Spleen (tissue), 11 donors: ENCODE data around the gene FGF14. TPM values are rescaled to one million over a fixed set of nuclear protein-coding genes. Genes with fewer than 3 reads are reported as not detected.
A peak's percentile ranks its signal among the peaks of the same experiment; 100 is the strongest.

Source experiments
- DNase-seq: peaks from one replicate; pipeline ENCODE4 v3.0.0-alpha.2; 2020
- H3K27ac ChIP-seq, 8 donors: fragments of 200-600 bp; sonication (generic) in 7 of 8; 1 replicate in 4 of 8; 2 replicates in 4 of 8; pipeline versions ENCODE4 v1.5.0 to v1.8.0; 2016 to 2021; ENCODE audit warnings: inconsistent platforms in 4 of 8, mild to moderate bottlenecking in 4 of 8, moderate library complexity in 1 of 8
- H3K27me3 ChIP-seq, 7 donors: fragments of 200-600 bp; sonication (generic) in 6 of 7; replicated peaks in 1 of 7; 1 replicate in 4 of 7; 2 replicates in 3 of 7; pipeline versions ENCODE4 v1.5.0 to v1.8.0; 2016 to 2021; ENCODE audit warnings: inconsistent platforms in 3 of 7, mild to moderate bottlenecking in 1 of 7
- H3K36me3 ChIP-seq, 6 donors: fragments of 200-600 bp; sonication (generic) in 5 of 6; 1 replicate in 4 of 6; 2 replicates in 2 of 6; pipeline versions ENCODE4 v1.5.0 to v1.8.0; 2016 to 2021; ENCODE audit warnings: inconsistent platforms in 2 of 6
- H3K4me1 ChIP-seq, 6 donors: fragments of 200-600 bp; sonication (generic) in 5 of 6; 1 replicate in 3 of 6; 2 replicates in 3 of 6; pipeline versions ENCODE4 v1.5.0 to v1.8.0; 2016 to 2021; ENCODE audit warnings: inconsistent platforms in 3 of 6
- H3K4me3 ChIP-seq, 8 donors: fragments of 200-600 bp; sonication (generic) in 7 of 8; 1 replicate in 4 of 8; 2 replicates in 4 of 8; pipeline versions ENCODE4 v1.5.0 to v1.8.0; 2016 to 2021; ENCODE audit warnings: inconsistent platforms in 4 of 8, mild to moderate bottlenecking in 4 of 8, moderate library complexity in 2 of 8
- H3K9me3 ChIP-seq, 8 donors: fragments of 200-600 bp; sonication (generic) in 7 of 8; 1 replicate in 4 of 8; 2 replicates in 4 of 8; pipeline versions ENCODE4 v1.5.0 to v1.8.0; 2016 to 2021; ENCODE audit warnings: inconsistent platforms in 4 of 8
- POLR2A ChIP-seq, 3 donors: fragments of 450-650 bp; IDR thresholded peaks; one replicate each; pipeline ENCODE4 v1.5.1; 2017; ENCODE audit warnings: antibody characterized with exemption in 3 of 3, mild to moderate bottlenecking in 1 of 3
- POLR2AphosphoS5 ChIP-seq, 3 donors: sonication (generic); formaldehyde crosslinking; IDR thresholded peaks; one replicate each; pipeline ENCODE4 v1.5.1; 2017; ENCODE audit warnings: antibody characterized with exemption in 3 of 3
- WGBS, 5 donors: extraction: QIAGEN DNeasy Blood & Tissue Kit in 3 of 5; methylation state at CpG; one replicate each; pipeline versions ENCODE4 v1.1.5 to v1.1.7; 2013 to 2018; 5-methylcytosine and 5-hydroxymethylcytosine counted together
- intact Hi-C: fragments of 100-400 bp; cut with DNase I; formaldehyde crosslinking; loops from one replicate; pipeline ENCODE4 v1.15.0; 2023; ENCODE audit warnings: low total_unique reads
- polyA plus RNA-seq, 3 donors: library from polyadenylated mRNA; stranded (reverse); fragments of 200-250 nt; gene quantifications; one replicate each; pipeline ENCODE4 v1.2.1, GENCODE V29; 2013
- total RNA-seq, 7 donors: library from RNA; depleted of rRNA in 3 of 7; stranded (reverse); fragments of >200 nt in 3 of 7; fragmentation: NEBNext Ultra II Directional in 4 of 7; extraction: Animal tissue kit (Norgen Biotek cat#: 25700) in 4 of 7; gene quantifications; one replicate each; pipeline versions ENCODE4 v1.1.0 to v1.2.1, GENCODE V29; 2016 to 2021
- TF ChIP-seq, protein P1 (sequence below), 11 experiments: fragments of 200-600 bp in 7 of 11; fragments of 450-650 bp in 4 of 11; sonication (generic) in 4 of 11; IDR thresholded peaks in 8 of 11; conservative IDR thresholded peaks in 3 of 11; 1 replicate in 7 of 11; 2 replicates in 4 of 11; pipeline versions ENCODE4 v1.4.0 to v1.8.0; 2016 to 2021; ENCODE audit warnings: antibody characterized with exemption in 11 of 11, inconsistent platforms in 4 of 11, mild to moderate bottlenecking in 1 of 11
- donor health status: healthy with polysubstance abuse.
- donor health status: DM: no; HTN: no; CAD: no; lungs with moderate emphysema.
- donor health status: DM: no; HTN: no; CAD: no.
- donor health status: Bipolar disorder and iron deficiency.
- donor health status: healthy.
- donor health status: DM: no; HTN: no; CAD: no.
- donor health status: DM: yes; HTN: yes; CAD: no.

FGF14 gene
- total and polyA plus RNA-seq, 10 donors = 0.03 to 1.1 (median 0.05) TPM; not detected in 3

DNA sequence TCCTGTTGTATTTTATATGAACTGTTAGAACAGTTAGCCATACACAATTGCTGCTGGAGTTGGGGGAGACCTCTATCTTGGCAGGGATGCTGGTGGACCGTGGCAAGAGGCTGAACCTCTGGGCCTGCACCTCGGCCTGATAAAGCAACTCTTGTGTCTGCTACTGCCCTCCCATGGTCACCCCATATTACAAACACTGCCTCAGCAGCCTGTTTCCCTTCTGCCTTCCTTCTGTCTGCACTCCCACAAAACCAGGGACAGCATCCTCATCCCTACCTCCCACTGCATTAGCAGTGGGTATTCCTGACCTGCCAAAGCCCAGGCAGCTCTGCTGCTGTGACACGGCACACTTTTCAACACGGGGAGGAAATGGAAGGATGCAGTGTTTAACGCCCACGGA, 456.4 kb downstream of the FGF14 start:
- H3K27me3 ChIP-seq = no peaks in the 10 kb centered on the region
- intact Hi-C loops = no loop called here

GRCh38 chr13:101944521-101944920, 457.3 kb downstream of the FGF14 start:
- Histone ChIP-seq H3K27ac (no peak overlapping the region), H3K4me3 (no peak overlapping the region), H3K9me3 (peaks cover 0 to 4% (median 0%) of the 10 kb centered on the region in 8 donors), H3K27me3 (no peaks in the 10 kb centered on the region), H3K4me1 (no peaks in the 10 kb centered on the region), H3K36me3 (no peaks in the 10 kb centered on the region)
- intact Hi-C loops = no loop called here
- DNase-seq = no peak
- 53 to 59% (median 56%) methylated on average over 2 of the region's 2 CpGs for WGBS, 5 donors
- TF ChIP-seq POLR2AphosphoS5 (IDR thresholded peaks at IDR 0.05) (no peak), POLR2A (IDR thresholded peaks at IDR 0.05) (no peak)
- TF ChIP-seq, protein P1, sequence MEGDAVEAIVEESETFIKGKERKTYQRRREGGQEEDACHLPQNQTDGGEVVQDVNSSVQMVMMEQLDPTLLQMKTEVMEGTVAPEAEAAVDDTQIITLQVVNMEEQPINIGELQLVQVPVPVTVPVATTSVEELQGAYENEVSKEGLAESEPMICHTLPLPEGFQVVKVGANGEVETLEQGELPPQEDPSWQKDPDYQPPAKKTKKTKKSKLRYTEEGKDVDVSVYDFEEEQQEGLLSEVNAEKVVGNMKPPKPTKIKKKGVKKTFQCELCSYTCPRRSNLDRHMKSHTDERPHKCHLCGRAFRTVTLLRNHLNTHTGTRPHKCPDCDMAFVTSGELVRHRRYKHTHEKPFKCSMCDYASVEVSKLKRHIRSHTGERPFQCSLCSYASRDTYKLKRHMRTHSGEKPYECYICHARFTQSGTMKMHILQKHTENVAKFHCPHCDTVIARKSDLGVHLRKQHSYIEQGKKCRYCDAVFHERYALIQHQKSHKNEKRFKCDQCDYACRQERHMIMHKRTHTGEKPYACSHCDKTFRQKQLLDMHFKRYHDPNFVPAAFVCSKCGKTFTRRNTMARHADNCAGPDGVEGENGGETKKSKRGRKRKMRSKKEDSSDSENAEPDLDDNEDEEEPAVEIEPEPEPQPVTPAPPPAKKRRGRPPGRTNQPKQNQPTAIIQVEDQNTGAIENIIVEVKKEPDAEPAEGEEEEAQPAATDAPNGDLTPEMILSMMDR (IDR thresholded peaks at IDR 0.05 in 8 of 11, conservative IDR thresholded peaks at IDR 0.05 in 3 of 11) = no peak

More for the DNA sequence above, 456.4 kb downstream of the FGF14 start:
- DNase-seq = no peak
- 60 to 67% (median 62%) methylated on average over 6 of the region's 6 CpGs for WGBS, 5 donors
- Histone ChIP-seq H3K4me1 (no peaks in the 10 kb centered on the region), H3K36me3 (no peaks in the 10 kb centered on the region), H3K27ac (no peak overlapping the region), H3K9me3 (peaks cover 0 to 4% (median 0%) of the 10 kb centered on the region in 8 donors), H3K4me3 (no peak overlapping the region)
- no peak for TF ChIP-seq POLR2A (IDR thresholded peaks at IDR 0.05)
- TF ChIP-seq POLR2AphosphoS5 (IDR thresholded peaks at IDR 0.05) = no peak
- TF ChIP-seq, protein P1 (IDR thresholded peaks at IDR 0.05 in 8 of 11, conservative IDR thresholded peaks at IDR 0.05 in 3 of 11) = no peak

DNA sequence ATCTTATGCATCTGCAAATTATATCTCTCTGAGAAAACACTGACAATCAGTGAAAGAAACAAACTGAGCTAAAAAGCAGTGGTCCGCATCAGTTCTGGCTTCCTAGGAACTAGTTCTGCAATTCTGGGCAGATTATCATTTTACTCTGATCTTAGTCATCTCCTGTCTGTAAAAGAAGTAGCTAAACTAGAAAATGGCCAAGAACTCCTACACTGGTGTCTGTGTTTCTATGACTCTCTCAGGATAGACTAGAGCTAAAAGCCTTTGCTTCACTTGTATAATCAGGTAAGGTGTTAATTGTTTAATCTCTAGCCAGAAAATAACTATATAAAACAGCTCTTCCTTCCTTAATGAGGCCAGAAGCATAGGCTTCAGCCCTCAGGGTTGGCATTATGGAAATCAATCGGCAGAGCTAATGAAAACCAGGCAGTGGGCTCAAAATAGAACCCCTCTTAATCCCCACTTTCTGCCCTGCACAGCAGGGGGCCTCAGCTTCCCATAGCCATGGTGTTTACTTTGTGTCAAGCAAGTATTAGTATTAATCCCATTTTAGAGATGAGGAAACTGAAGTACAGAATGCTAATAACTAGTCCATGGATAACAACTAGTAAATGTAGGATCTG, 459.2 kb downstream of the FGF14 start:
- Histone ChIP-seq H3K36me3 (no peaks in the 10 kb centered on the region), H3K27ac (no peak overlapping the region), H3K27me3 (no peaks in the 10 kb centered on the region), H3K4me1 (no peaks in the 10 kb centered on the region), H3K4me3 (no peak overlapping the region), H3K9me3 (peaks cover 0 to 4% (median 0%) of the 10 kb centered on the region in 8 donors)
- intact Hi-C loops = no loop called here
- TF ChIP-seq POLR2A (IDR thresholded peaks at IDR 0.05) = no peak
- TF ChIP-seq POLR2AphosphoS5 (IDR thresholded peaks at IDR 0.05) = no peak
- TF ChIP-seq, protein P1 (IDR thresholded peaks at IDR 0.05 in 8 of 11, conservative IDR thresholded peaks at IDR 0.05 in 3 of 11) = no peak
- WGBS, 5 donors = 72 to 78% (median 75%) methylated on average over 2 of the region's 2 CpGs
- DNase-seq = no peak

GRCh38 chr13:101942038-101942437, 459.8 kb downstream of the FGF14 start:
- H3K27ac ChIP-seq = no peak overlapping the region
- TF ChIP-seq, protein P1 (IDR thresholded peaks at IDR 0.05 in 8 of 11, conservative IDR thresholded peaks at IDR 0.05 in 3 of 11) = peak in 4 of 11 experiments; percentile 12 to 35 (median 24)
- no peak for TF ChIP-seq POLR2AphosphoS5 (IDR thresholded peaks at IDR 0.05)
- no peak for TF ChIP-seq POLR2A (IDR thresholded peaks at IDR 0.05)
- intact Hi-C loops = no loop called here
- no peaks in the 10 kb centered on the region for H3K4me1 ChIP-seq
- H3K4me3 ChIP-seq = no peak overlapping the region
- no peak for DNase-seq
- no peaks in the 10 kb centered on the region for H3K9me3 ChIP-seq
- H3K27me3 ChIP-seq = no peaks in the 10 kb centered on the region
- WGBS, 5 donors = 0 to 3% (median 0%) methylated on average over 1 of the region's 1 CpG
- H3K36me3 ChIP-seq = no peaks in the 10 kb centered on the region
